ENCODE measurements around the gene MFN1. TPM values are rescaled to one million over a fixed set of nuclear protein-coding genes. Genes with fewer than 3 reads are reported as not detected.

The MFN1 gene
- total RNA-seq, 1 donor from 2014 or later, result 125 TPM

- DNase-seq, result no peak
Observed at GRCh38 chr3:179348325-179349013, 960 bp downstream of the MFN1 start.

DNA sequence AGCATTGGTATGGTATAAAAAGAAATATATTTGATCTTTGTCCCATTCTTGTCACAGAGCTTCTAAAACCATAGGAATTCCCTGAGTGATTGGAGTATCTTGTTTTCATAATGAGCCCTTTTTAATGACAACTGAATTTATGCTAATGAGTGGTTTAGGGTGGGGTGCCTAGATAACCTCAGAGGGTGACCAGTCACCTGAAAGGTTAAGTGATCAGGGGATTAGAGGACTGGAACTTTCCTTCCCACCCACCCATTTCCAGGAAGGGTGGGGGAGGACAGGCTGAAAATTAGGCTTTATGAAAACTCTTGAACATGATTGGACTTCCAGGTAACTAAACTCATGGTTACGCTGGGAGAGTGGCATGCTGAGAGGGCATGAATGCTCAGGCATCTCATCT is 8.5 kb downstream of the MFN1 start:
- no peak for DNase-seq

GRCh38 chr3:179363332-179363731 is 15.8 kb downstream of the MFN1 start:
- DNase-seq, result no peak

- DNase-seq, result no peak
Observed at GRCh38 chr3:179369621-179370020, 22.1 kb downstream of the MFN1 start.

DNA sequence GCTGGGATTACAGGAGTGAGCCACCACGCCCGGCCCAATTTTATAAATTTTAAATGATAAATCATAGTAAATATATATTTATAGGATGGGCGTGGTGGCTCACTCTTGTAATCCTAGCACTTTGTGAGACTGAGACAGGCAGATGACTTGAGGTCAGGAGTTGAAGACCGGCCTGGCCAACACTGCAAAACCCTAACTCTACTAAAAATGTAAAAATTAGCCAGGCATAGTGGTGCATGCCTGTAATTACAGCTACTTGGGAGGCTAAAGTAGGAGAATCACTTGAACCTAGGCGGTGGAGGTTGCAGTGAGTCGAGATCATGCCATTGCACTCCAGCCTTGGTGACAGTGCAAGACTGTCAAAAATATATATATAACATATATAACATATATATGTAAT is 26.4 kb downstream of the MFN1 start:
- DNase-seq, result no peak

- DNase-seq, result no peak
Observed at GRCh38 chr3:179375091-179375999, 27.8 kb downstream of the MFN1 start.

GRCh38 chr3:179376474-179376873 is 29.0 kb downstream of the MFN1 start:
- DNase-seq, result no peak

DNA sequence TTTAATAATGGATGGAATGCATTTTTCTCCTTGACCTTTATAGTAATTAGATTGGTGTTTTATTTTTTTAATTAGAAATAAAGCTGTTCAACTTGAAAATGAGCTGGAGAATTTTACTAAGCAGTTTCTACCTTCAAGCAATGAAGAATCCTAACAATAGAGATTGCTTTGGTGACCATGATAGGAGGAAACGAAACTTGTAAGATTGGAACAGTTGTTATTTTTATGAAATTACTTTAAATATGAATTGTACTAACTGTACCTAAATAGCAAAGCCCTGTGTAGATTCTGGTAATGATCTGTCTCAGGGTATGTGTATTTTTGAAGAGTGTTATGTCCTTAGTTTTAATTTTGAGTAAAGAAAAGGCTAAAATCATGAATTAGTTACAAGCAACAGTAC is 44.4 kb downstream of the MFN1 start:
- no peak for DNase-seq

- DNase-seq, result no peak
Observed at GRCh38 chr3:179398574-179399231, 51.2 kb downstream of the MFN1 start.

DNA sequence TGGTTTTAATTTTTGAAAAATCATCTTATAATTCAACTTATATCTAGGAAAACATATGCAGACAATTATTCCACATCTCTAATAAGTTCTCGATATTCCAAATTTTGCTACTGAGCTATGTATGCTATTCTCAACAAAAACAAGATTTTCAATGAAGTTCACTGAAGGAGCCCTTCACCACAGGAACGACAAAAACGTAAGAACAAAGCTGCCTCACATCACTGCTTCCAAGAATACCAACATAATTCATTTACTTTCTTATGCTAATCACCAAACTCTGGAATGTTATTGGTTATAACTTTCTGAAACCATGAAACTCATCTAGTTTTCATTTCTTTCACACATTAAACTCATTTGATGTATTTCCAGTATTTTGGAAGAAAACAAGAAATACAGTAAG is 54.1 kb downstream of the MFN1 start:
- no peak for DNase-seq

GRCh38 chr3:179402963-179403362 is 55.5 kb downstream of the MFN1 start:
- DNase-seq, result no peak

GRCh38 chr3:179404307-179404706 is 56.8 kb downstream of the MFN1 start:
- no peak for DNase-seq

DNA sequence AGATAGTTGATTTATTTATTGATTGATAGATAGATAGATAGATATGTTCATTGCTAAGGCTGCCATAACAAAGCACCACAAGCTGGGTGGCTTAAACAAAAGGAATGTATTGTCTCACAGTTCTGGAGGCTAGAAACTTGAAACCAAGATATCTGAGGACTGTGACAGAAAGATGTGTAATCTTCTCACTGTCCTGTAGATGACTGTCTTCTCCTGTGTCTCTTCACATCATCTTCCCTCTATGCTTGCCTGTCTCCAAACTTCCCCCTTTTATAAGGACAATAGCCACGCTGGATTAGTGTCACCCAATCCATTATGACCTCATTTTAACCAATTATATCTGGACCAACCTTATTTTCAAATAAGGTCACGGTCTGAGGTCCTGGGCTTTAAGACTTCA is 62.8 kb downstream of the MFN1 start:
- no peak for DNase-seq

DNA sequence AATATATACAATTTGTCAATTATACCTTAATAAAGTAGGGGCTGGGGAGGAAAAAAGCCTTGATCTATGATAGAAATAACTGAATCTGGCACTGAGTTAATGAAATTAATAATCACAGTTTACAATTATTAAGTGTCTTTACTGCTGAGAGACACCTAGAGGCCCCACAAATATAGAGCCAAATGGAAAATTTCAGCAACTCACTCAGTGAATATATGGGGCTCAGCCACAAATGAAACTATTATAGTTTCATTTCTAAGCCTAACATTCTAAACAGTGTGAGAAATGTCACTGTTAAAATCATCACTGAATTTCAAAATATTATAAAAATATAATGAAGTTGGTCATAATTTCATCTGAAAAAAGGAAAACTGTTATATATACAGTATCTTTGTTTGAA is 63.5 kb downstream of the MFN1 start:
- DNase-seq, result no peak

- DNase-seq, result no peak
Observed at GRCh38 chr3:179414804-179415203, 67.3 kb downstream of the MFN1 start.

DNA sequence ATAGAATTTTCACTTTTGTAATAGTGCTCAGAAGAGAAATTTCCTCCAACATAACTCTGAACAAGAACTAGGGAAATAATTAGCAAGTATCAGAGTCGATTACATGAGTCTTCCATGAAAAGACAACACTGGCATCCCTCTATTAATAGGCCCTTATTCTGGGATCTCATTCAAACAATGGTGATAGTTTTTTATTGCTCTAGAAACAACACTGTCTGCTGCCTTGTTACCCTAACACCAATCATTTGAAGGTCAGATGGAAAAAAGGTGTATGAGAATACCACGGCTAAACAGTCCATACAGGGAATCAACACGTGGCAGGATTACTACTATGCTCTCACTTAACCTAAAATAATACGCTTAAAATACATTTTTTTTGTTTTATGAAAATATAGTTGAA is 67.9 kb downstream of the MFN1 start:
- DNase-seq, result no peak

DNA sequence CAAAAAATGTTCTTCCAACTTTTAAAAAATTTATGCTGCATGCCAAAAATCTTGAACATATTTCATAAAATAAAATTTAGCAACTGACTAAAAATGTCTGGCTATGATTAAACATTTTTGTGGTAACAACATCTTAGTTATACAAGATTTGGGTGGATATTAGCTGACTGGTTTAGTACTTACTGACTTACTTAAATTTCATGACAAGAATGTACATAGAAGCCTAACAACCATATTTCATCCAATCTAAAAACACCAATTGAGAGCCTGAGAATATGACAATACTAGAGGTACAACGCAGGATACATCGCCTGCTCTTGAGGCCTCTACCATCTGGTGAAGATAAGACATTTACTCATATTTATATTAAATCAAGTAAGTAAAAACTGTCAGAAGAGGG is 69.2 kb downstream of the MFN1 start:
- no peak for DNase-seq

DNA sequence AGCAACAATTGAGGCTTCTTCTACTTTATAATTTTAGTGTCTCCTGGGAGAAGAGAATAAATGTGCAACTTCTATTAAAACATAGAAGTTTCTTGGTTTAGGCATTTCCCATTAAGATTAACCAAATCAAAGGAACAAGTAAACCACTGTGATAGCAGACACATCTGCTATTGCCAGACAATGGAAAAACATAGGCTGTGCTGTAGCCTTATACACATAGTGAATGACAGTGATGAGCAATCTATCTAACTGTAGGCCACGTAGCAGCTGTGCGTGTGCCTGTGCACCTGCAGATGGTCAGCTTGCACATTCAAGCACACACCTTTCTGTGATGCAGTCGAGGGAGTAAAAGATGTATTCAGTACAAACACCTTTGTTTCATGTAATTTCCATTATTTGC is 71.1 kb downstream of the MFN1 start:
- no peak for DNase-seq

GRCh38 chr3:179421500-179421899 is 74.0 kb downstream of the MFN1 start:
- DNase-seq, result no peak

DNA sequence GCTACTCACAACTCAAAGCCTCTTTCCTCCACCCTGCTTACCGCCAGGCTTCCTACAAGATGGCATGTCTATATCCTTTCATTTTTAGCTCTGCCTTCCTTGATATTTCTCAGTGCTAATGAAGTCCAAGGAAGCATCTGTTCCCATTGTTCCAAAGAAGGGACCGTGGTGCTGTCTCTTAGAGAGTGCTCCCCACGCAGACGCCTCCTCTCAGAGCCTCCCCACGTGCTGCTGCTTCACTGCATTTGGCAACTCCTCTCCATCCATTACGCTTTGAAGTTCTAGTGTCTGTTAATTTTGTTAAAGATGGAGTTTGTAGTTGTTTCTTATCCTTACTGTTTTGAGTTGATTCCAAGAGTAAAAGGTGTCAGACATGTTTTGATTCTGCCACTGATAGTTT is 77.6 kb downstream of the MFN1 start:
- peak; percentile 20 for DNase-seq

- no peak for DNase-seq
Observed at GRCh38 chr3:179428876-179429548, 81.5 kb downstream of the MFN1 start.

DNA sequence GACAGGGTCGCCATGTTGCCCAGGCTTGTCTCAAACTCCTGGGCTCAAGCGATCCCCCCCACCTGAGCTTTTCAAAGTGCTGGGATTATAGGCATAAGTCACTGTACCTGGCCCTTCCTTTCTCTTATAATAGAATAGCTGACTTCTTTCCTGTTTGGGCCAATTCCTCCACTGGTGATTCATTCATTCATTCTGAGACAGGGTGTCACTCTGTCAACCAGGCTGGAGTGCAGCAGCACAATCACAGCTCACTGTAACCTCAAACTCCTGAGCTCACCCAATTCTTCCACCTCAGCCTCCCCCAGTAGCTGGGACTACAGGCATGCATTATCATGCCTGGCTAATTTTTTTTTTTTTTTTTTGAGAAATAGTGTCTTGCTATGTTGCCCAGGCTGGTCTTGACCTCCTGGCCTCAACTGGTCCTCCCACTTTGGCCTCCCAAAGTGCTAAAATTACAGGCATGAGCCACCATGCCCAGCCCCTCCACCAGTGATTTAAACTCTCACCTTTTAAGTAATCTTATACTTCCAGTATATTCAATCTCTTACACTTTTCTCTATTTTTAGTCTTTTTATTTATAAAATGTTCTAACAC is 82.9 kb downstream of the MFN1 start:
- no peak for DNase-seq
